Activated T-cell treated with anti-CD3 and anti-CD28 coated beads for 48 hours (primary cell): ENCODE results near the gene LIN37.

Source experiments
- DNase-seq: peaks from one replicate; pipeline ENCODE4 v3.0.0-alpha.2; 2020; ENCODE audit warnings: low read depth

LIN37 gene

DNA sequence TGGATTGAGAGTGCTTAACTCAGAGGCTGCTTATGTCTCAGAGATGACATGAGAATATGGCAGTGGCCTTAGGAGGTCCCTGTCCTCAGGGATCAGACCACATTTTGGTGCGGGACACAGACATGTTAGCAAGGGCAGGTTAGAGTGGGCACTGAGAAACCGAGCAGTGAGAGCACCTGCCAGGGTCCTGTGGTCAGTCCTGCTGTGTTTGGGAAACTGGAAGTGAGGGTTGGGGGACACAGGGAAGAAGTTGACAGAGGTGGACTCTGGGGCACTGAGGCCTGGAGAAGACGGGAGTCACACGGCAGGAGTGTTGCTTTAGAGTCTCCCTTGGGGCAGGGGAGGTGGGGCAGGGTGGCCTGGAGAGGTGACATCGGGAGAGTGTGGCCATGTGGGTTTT is 13.5 kb upstream of the LIN37 start:
- DNase-seq, result no peak

GRCh38 chr19:35736913-35737886 is 11.2 kb upstream of the LIN37 start:
- DNase-seq, result no peak

DNA sequence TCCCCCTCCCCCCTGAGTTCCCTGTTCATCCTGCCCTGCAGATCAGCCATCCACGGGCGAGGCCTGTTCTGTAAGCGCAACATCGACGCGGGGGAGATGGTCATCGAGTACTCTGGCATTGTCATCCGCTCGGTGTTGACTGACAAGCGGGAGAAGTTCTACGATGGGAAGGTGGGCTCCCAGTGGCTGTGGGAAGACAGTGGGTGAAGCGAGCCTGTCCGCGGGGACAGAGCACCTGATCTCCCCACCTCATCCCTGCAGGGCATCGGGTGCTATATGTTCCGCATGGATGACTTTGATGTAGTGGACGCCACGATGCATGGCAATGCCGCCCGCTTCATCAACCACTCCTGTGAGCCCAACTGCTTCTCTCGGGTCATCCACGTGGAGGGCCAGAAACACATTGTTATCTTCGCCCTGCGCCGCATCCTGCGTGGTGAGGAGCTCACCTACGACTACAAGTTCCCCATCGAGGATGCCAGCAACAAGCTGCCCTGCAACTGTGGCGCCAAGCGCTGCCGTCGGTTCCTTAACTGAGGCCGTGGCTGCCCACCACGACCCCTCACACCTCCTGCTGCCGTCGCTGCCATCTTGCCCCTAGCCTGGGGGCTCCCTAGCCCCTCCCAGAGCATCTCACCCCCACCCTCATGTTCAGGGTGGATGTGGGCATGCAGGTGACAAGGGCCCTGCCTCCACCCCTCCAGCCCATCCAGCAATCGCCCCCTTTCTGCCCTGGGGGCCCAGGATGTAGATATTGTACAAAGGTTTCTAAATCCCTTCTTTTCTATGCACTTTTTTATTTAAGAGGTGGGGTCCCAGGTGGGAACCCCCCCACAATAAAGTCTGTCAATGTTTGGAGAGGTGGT is 10.1 kb upstream of the LIN37 start:
- no peak for DNase-seq

GRCh38 chr19:35738887-35739229 is 9.5 kb upstream of the LIN37 start:
- no peak for DNase-seq

DNA sequence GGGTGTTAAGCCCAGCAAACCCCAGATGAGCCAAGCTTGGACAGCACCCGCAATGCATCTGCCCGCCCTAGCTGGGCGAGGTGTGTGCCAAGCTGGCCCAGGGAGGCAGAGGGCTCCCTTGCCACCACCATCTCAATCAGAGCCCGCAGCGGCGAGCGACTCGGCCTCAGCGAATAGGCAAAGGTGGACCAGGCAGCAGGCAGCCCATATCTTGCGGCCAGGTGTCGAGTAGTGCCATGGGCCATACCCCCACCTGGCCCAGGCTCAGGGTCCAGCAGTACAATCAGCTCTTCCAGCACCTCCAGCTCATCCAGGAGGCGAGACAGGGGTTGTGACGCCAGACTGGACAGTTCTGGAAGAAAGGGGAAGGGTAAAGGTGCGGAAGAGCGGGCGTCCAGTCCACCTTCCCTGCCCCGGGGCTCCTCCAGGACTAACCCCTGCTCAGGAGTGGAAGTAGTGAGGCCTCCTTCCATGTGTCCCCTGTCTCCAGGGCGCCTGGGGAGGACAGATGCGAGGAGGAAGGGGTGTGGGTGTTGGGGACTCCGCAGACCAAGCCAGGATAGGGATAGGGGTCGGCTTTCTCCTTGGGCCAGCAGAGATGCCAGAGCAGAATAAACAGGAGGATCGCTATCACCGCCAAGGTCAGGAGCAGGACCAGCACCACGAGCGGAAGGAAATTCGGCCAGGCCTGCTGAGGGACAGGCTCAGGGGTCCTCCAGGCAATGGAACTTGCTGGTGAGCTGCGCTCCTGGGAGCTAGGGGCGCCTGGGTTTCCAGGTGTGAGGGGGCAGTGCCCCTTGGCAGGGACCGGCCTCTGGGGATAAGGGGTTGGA is 8.9 kb upstream of the LIN37 start:
- DNase-seq, result no peak

DNA sequence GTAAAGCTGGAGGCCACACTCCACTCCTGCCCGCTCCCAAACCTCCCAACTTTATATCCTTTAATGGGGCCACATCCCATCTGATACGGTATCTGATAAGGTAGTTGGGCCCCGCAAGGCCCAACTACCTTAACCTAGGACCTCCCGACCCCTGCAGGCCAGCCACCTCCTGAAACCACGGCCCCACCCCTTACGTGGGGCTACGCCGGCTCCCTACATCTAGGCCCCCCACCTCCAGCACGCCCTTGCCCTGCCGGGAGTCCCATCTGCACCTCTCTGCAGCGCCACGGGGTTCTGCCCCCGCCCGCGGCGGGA is 8.3 kb upstream of the LIN37 start:
- DNase-seq, result no peak

GRCh38 chr19:35740423-35741202 is 7.8 kb upstream of the LIN37 start:
- DNase-seq, result peak; percentile 94

DNA sequence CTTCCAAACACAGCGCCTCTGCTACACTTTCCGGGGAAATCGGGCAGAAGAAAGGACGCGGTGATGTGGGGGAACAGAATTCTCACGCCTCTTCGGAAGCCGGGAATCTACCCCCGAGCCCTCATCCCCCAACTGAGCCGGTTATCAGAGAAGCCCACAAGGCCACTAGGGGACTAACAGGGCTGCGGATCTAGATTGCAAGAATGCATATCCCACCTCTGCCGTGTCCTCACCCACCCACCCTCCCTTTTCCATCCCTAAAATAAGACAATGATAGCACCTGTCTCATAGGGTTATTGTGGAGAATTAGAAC is 7.2 kb upstream of the LIN37 start:
- no peak for DNase-seq

DNA sequence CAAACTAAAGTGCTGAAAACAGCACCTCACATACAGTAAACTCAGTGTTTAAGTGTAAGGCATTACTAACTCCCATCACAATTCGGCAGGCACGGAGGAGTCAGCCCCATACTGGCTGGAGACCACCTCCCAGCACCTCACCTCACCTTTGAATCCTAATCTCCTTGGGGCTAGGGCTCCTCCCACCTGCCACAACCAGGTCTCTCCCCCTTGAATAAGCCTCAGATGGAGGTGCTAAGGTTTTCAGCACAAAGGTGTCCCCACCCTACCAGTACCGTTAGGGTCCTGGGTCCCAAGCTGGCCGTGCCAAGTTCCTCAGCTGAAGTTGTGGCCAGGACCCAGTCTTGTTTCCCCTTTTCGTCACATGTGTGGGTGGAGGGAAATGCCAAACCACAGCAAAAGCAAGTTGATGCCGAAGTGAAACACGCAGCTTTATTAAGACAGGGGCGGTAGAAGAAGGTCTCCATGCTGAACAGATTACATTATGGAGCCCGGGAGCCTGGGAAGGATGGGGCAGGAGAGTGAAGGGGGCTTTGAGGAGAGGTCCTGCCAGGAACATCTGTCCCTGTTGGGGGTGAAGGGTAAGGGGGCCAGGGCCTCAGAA is 6.2 kb upstream of the LIN37 start, which contains the start of gene IGFLR1:
Gene IGFLR1 (minus strand): TSS at position 332 of the 604 bp plus-strand sequence. CDS start 1,272 bp downstream, outside the sequence.
- peak; percentile 64 for DNase-seq

GRCh38 chr19:35743640-35744429 is 4.5 kb upstream of the LIN37 start:
- no peak for DNase-seq

DNA sequence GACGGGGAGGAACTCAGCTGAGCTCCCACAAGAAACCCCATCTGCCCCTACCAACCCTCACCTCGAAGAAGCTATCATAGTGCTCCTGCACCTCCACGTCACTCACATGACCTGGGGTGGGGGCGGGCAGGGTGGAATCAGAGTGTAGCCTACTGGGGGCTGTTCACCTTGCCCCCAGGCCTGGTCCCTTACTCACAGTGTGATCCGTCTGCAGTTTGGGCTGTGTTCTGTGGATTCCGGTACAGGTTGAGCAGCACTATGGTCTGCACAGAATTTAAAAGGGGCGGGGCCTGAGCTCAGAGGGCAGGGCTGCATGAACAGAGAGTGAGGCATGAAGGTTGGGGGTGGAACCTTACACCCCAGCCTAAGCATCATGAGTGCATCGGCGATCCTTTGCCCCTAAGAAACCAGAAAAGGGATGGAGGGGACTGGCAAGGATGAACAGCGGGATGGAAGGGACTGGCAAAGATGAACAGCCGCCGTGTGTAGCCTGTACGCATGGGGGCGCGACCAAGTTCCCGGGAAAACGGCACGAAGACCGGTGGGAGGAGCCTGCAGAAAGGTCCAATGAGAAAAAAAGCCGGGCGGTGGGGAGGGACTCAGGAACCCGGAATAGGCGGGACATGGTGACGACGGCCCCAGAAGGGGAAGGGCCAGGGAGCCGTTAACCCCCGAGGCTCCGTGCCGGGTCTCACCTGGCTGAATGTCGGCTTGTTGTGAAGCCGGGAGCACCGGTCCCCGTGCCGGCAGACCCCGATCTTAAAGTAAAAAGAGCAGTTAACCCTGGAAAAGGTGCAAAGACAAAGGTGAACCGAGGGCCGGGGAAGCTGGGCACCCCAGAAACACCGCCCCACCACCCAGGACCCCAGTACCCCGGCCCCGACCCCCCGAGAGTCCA is 3.7 kb upstream of the LIN37 start:
- DNase-seq, result peak; percentile 87

DNA sequence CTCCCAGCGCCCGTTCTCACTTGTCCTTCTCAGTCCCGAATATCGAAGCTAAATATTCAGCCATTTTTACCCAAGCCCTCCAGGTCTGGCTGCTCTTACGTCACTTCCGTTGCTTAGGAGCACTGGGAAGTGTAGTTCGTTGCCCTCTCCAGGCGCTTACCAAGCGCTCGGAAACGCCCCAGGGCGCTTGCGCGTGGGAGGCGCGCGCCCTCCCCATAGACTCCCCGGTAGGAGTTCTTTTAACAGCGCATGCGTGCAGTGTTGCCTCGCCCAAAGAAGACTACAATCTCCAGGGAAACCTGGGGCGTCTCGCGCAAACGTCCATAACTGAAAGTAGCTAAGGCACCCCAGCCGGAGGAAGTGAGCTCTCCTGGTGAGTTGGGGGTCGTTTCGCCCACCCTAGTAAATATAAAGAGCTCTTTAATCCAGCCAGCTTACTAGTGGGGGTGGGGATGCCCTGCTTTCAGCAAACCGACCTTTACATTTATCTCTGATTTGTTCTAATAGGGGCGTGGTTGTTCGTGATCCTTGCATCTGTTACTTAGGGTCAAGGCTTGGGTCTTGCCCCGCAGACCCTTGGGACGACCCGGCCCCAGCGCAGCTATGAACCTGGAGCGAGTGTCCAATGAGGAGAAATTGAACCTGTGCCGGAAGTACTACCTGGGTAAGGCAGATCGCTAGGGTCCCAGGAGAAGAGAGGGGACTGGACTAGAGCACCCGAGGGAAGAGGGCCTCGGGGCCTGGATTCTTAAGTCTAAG is 2.9 kb upstream of the LIN37 start, which contains the start of the genes PSENEN and U2AF1L4:
Gene PSENEN (plus strand): TSS at position 324 of the 759 bp plus-strand sequence. CDS start 280 bp downstream, at position 604.
Gene U2AF1L4 (minus strand): TSS at position 91 of the 759 bp plus-strand sequence. CDS start 27 bp downstream, at position 64.
- peak; percentile 94 for DNase-seq

GRCh38 chr19:35746087-35746462 is 2.3 kb upstream of the LIN37 start:
- DNase-seq, result no peak

GRCh38 chr19:35746531-35746930 is 1.8 kb upstream of the LIN37 start:
- DNase-seq, result no peak

GRCh38 chr19:35750167-35750566 is 1.8 kb downstream of the LIN37 start:
- DNase-seq, result no peak

GRCh38 chr19:35751839-35752745 is 3.7 kb downstream of the LIN37 start:
- DNase-seq, result no peak

- DNase-seq, result no peak
Measured at GRCh38 chr19:35752746-35753350, 4.5 kb downstream of the LIN37 start.
